Measurements from ENCODE around the gene ESYT2.
"Not testable (repeated sequence)": the region's sequence is repeated elsewhere in the genome, so short reads cannot be mapped to it uniquely, and the experiment has no call there.

ESYT2 gene

GRCh38 chr7:158710651-158711102 is 118.6 kb downstream of the ESYT2 start:
- DNase-seq = no peak

GRCh38 chr7:158707610-158708009 is 121.7 kb downstream of the ESYT2 start:
- DNase-seq = no peak

- no peak for DNase-seq
Observed at GRCh38 chr7:158706710-158707590, 122.4 kb downstream of the ESYT2 start.

DNA sequence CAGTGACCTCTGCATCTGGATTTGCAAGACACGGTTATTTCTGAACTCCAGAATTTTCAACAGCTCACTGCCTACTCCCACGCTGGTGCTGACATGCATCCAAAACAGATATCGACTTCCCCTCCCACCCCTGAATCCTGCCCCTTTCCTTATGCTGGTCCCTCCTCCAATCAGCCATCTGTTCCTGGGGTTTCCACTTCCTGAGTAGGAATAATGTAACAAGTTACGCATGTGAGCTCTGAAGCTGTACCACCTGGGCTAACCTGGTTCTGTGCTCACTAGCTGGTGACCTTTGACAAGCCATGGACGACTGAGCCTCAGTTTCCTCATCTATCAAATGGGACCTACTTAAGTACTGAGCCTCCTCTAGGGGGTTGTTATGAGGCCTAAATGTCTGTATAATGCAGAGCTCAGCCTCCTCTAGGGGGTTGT is 123.0 kb downstream of the ESYT2 start:
- no peak for DNase-seq

DNA sequence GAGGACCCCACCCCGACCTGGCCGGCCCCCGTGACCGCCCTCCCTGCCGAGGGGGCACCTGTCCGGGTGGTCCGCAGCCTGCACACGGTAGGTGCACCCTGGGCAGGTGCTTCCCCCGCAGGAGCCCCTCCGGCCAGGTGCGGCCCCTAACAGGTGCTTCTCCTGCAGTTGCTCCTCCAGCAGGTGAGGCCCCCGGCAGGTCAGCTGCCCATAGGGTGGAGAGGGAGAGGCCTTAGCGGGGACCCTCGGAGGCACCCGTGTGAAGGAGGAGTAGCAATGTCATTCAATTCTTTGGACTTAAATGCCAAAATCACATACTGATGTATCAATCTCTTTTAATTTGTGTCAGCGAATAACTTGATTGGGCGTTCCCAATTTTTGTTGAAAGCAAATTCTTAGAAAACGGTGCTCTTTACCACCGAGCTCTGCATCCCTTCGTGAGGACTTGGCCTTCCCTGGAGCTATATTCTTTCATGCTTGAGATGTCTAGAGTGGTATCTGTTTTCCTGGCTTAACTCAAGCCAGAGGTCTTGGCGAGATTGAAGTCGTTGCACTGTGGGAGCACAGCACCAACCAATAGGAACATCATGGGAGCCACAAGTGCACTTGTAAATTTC is 124.0 kb downstream of the ESYT2 start:
- DNase-seq = no peak

GRCh38 chr7:158704524-158705233 is 124.6 kb downstream of the ESYT2 start, which contains the start of gene NCAPG2:
NCAPG2 (minus strand) TSS chr7:158704804; CDS start chr7:158701899, 2,905 bp downstream.
- DNase-seq = peak; percentile 91

GRCh38 chr7:158703679-158704523 is 125.4 kb downstream of the ESYT2 start:
- not testable (repeated sequence) for DNase-seq

DNA sequence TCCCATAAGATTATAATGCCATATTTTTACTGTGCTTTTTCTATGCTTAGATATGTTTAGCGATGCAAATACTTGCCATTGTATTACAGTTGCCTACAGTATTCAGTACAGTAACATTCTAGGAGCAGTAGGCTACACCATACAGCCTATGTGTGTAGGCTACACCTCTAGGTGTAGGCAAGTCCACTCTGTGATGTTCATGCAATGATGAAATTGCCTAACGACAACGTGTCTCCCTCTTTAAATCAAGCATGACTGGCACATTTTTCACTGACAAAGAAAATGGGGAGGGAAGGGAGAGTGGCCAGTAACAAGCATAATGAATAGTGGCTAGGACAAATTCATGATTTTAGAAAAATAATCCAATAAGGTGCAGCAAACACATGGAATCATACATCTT is 126.4 kb downstream of the ESYT2 start:
- DNase-seq = no peak

DNA sequence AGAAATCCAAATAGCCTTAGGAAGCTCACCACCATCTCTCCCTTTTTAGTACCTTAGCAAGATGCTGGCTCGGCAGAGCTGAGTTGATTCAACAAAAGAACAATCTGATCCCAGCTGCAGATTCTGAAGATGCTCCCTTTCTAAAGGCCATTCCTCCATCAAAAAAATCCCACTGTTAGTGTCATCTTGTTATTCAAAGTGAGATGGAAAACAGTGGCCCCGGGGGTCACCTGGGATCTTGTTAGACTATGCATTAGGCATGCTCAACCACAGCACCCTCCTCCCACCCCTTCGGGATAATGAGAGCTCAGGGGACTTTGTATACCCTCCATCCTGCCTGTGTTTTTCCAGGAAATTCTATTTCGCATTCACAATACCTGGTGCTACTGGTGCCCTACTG is 127.1 kb downstream of the ESYT2 start:
- no peak for DNase-seq

DNA sequence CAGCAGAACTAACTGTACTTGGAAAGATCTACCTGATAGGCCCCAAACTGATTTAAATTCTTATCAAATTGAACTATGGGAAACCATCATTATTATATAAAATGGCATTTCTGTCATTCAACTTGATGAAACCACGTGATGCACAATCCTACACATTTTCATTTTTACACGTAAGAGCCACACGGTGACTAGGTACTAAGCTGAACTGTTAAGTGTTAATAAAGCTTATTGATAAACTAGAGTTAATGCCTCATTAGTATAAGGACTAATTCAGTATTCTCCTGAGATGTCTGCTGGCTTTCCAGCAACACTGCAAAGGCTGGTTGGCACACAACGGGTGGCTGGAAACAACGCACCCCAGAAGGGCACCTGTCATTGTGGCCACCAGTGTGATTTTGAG is 129.3 kb downstream of the ESYT2 start:
- DNase-seq = no peak

DNA sequence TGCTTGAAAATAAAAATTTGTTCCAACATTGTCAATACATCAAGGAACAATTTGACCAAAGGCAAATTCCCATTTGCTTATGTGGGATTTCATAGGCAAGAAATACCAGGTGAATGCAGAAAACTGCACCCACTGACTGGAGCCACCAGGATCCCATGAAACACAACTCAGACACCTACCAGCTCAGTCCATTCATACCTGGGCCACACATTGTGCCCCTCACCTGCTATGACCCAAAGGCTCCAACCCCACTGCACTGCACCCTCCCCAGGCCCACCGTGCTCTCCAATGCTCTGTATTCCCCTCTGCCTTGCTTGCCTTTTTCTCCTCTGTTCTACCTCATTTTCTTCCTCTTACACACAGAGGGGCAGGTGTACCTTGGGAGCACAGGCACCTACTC is 130.0 kb downstream of the ESYT2 start:
- no peak for DNase-seq

DNA sequence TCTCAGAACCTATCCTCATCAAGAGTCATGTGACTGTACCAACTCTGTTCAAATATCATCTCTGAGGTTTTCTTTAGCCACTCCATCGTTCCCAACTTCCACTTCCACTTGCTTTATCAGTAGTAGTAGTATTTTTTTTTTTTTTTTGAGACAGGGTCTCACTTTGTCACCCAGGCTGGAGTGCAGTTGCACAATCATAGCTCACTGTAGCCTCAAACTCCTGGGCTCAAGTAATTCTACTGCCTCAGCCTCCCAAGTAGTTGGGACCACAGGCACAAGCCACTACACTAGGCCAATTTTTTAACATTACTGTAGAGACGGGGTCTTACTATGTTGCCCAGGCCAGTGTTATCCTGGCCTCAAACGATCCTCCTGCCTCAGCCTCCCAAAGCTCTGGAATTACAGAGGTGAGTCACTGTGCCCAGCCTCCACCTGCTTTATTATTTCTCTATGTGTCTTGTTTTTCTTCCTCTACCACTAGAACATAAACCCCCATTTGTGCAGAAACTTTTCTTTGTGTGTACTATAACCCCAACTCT is 130.6 kb downstream of the ESYT2 start:
- no peak for DNase-seq

DNA sequence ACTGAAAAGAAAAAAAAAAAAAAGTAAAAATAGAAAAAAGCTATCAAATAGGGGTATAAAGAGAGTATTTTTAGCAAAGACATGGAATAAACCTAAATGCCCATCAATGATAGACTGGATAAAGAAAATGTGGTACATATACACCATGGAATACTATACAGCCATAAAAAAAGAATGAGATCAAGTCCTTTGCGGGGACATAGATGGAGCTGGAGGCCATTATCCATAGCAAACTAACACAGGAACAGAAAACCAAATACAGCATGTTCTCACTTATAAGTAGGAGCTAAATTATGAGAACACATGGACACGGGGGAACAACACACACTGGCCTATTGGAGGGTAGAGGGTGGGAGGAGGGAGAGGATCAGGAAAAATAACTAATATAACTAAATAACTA is 131.7 kb downstream of the ESYT2 start:
- not testable (repeated sequence) for DNase-seq

DNA sequence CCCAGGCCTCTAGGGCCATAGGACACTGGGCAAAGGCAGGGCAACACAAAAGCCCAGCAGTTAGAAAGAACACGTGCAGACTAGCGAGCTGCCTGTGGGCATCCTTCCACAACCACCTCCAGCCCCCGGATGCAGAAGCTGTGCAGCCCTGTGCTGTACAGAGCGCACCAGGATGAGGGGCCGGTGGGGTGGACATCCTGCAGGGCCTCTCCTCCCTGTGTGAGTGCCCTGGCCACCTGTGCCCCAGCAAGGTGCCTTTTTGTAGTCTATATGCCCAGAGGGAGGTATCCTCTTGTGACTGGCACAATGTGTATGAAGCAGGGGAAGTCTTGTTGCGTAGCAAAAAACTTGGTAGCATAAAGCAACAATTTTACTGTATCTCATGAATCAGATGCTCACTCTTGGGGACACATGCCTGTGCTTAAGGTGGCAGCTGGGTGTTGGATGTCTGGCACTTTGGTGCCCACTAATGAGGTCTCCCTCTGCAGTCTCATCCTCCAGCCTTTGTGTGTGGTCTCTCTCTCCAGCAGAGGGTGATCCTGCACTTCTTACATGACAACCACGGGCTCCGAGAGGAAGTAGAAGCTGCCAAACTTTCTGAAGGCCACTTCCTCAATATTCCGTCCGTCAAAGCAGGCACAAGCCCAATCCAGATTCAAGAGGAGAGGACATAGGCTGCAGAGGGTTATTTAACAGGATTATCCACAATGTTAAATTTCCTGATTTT is 133.4 kb downstream of the ESYT2 start:
- no peak for DNase-seq

DNA sequence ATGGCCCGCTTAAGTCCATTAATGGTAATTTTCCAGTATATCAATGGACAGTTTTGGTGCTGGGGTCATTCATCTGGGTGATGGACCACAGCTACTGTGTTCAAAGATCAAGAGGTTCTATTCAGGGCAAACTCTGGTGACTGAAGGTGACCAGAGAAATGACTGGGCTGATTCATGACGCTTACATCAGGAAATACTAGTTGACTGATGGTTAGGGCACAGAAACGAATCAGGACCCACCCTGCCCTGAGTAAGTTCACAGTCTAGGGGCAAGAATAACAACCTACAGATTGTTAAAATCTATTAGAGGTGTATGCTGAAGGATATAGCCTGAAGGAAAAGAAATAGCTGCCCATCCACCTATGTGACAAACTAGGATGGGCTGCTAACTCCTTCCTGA is 134.3 kb downstream of the ESYT2 start:
- DNase-seq = no peak

DNA sequence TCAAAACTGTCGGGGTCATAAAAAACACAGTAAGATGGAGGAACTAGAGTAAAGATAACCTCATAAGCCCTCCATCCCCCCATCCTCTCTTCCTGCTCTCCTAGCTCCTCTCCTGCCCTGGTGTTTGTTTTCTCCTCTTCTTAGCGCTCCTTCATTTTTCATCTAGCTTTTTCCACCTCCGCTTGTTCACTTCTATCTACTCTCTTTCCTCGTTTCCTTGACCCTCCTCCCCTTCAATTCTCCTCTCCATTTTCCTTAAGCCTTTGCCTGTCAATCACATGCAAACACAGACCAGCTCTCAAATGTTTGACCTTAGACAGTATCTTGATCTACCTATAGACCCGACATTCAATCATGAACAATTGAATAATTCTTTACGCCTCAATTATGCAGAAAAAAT is 134.7 kb downstream of the ESYT2 start:
- DNase-seq = no peak

DNA sequence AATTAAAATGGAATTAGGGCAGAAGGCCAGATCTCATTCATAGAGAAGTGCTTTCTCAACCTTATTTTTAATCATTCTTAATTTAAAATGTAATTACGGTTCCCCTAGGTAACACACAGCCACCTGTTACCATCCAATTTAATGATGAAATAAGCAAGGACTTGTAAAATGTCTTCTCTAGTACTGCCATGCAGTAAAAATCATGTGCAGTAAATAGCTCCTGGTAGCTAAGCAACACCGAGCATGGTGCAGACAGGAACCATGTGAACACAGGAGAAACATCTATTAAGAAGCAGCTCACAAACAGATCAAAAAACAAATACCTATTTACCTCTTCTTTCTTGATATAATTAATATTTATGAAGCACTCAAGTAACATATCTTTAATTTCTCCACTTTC is 139.8 kb downstream of the ESYT2 start:
- no peak for DNase-seq

- no peak for DNase-seq
Observed at GRCh38 chr7:158687406-158687805, 141.9 kb downstream of the ESYT2 start.

- no peak for DNase-seq
Observed at GRCh38 chr7:158685693-158686092, 143.6 kb downstream of the ESYT2 start.

DNA sequence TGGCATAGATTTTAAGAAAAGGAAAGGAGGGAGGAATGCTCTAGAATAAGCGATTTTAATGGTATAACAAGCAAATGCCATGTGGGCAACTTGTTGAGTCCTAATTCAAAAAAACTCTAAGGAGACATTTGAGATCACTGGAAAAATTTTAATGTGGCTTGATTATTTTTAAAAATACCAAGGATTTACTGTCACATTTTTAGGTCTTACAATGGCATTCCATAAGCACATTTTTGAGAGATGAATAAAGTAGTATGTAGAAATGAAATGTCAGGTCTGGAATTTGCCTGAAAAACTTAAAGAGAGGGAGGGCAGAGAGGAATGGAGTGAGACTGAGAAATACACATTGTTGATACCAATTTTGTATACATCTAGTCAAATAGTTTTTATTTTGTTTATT is 145.0 kb downstream of the ESYT2 start:
- no peak for DNase-seq

GRCh38 chr7:158683541-158683940 is 145.8 kb downstream of the ESYT2 start:
- no peak for DNase-seq

- DNase-seq = no peak
Observed at GRCh38 chr7:158682456-158682855, 146.9 kb downstream of the ESYT2 start.

All from NCI-H446 treated with DMSO at 0.1 percent for 48 hours (cell line).